ENCODE data around the gene PCDHGC5.

The PCDHGC5 gene

GRCh38 chr5:141513627-141514329 is 24.9 kb downstream of the PCDHGC5 start:
- no peak for DNase-seq

GRCh38 chr5:141514330-141515133 is 25.7 kb downstream of the PCDHGC5 start:
- no peak for DNase-seq

- no peak for DNase-seq
Measured at GRCh38 chr5:141515141-141515540, 26.3 kb downstream of the PCDHGC5 start.

- DNase-seq = no peak
Measured at GRCh38 chr5:141515946-141516671, 27.2 kb downstream of the PCDHGC5 start.

DNA sequence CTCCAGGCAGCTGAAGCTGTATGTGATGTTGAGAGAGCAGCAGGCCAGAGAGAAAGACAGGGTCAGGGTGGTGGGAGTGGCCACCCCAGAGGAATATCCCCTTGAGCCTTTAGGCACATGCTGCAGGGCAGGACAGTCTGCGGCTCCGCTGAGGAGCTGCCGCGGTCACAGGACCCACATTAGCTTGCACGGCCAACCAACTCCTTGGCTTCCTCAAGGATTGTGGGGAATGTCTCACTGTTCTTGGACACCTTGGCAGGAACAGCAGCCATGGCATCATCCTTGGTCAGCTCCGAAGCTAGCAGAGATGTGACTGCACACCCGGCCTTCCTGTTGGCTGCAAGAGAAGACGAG is 27.8 kb downstream of the PCDHGC5 start:
- DNase-seq = no peak

DNA sequence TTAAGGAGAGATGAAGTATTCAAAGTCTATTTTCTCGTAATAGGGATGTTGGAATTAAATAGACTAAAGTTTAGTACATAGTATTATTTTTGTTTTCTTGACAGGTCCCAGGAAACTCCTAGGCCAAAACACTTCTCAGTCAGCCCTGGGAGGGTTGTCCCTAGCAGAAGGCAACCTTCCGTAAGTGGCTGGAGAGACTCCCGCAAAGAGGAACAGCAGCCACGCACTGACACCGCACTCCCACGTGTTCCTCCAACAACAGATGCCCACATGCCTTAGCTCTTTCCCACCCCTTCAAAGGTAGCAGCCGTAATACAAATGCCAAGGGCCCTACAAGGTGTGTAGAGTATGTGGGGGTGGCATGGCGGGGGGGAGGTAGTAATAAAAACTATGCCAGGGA is 28.4 kb downstream of the PCDHGC5 start:
- DNase-seq = no peak

- no peak for DNase-seq
Measured at GRCh38 chr5:141517880-141518617, 29.2 kb downstream of the PCDHGC5 start.

DNA sequence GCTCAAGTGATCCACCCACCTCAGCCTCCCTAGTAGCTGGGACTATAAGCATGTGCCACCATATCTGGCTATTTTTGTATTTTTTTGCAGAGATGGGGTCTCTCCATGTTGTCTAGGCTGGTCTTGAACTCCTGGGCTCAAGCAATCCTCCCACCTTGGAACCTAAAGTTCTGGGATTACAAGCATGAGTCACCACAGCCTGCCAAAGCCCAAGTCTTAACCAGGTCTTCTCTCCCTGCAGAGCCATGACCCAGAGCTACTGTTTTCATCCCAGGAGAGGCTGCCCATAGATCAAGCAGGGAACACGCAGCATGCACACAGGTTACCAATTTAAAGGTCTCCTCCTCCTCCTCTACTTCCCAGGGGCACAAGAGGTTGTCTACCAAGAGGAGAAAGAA is 29.7 kb downstream of the PCDHGC5 start:
- no peak for DNase-seq

GRCh38 chr5:141519605-141520565 is 31.0 kb downstream of the PCDHGC5 start:
- DNase-seq = no peak

GRCh38 chr5:141521244-141521781 is 32.4 kb downstream of the PCDHGC5 start:
- no peak for DNase-seq

GRCh38 chr5:141522301-141522700 is 33.4 kb downstream of the PCDHGC5 start:
- DNase-seq = no peak

DNA sequence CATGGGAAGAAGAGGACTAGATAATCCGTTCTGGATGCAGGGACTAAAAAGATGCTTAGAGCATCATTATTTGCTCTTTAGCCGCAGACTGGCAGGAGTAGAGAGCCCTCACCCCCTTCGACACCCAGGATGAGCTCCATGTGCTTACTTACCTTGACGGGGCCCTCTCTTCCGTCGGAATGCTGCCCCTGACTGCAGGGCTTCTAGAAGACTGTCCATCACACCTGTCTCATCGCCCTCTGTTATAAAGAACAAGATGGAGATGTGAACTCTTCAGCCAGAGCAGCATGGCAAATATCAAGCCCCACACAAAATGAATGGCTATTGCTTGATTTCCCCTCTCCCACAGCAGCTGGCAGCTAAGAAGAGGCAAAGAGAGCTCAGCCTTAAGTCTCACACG is 35.1 kb downstream of the PCDHGC5 start:
- no peak for DNase-seq

DNA sequence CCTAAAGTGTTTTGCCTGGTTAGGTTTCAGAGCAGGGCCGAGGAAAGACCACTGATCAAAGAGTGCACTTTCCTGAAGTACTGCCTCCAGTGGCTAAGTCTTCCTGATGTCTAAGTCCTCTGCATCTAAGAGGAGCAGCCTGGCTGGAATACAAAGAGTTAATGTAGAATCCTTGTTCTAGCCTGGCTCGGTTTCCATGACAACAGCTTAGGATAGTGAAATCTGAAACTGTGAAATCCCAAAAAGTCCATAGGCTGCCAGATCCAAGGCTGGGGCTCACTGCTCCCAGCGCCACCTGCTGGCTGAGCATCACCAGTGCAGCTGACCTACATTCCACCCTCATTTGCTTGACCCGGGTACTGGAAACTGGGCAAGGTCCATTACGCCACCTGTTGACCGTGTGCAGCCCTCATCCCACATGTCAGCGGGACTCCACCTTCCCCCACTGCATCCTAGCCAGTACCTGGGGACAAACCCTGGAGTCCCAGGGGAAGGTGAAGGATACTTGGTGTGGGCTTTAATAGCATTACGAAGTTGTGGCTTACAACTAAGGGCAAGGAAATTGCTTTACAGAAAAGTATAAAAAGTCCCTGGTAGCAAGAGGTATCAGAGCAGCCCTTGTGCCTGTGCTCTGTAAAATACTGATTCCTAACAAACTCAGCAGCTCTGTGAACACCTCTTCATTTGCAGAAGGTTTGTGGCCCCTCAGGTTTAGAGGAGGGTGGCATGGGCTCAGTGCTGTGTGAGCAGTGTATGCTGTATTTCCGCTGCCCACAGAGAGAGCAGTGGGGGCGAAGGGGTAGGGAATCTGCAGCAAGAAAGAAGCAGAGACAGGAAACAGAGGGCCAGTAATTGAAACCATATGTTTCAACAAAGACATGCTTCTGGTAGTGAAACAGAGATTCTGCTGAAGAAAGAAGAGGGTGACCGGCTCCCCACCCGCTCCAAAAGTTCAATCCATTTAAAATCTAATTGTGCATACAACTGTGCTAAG is 36.0 kb downstream of the PCDHGC5 start:
- DNase-seq = peak; percentile 41

GRCh38 chr5:141525653-141526052 is 36.8 kb downstream of the PCDHGC5 start:
- no peak for DNase-seq

GRCh38 chr5:141527426-141527825 is 38.5 kb downstream of the PCDHGC5 start:
- DNase-seq = no peak

- DNase-seq = no peak
Measured at GRCh38 chr5:141528291-141528984, 39.6 kb downstream of the PCDHGC5 start.

DNA sequence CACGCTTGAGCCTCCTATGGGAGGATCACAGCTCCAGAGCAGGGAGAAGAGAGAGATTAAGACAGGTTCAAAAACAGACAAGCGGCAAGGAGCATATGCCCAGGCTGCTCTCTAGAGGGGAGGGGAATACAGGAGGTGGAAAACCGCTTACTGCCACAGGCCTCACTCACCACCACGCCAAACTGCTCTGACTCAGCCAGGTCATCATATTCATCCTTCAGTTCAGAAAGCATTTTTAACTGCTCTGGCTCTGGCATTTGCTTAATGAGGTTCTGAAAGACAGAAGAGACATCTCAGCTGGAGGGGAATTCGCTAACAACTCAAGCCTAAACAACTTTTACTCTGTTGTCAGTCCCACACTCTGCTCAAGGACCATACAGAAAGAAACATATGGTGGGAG is 40.1 kb downstream of the PCDHGC5 start:
- no peak for DNase-seq

- no peak for DNase-seq
Measured at GRCh38 chr5:141529873-141530272, 41.0 kb downstream of the PCDHGC5 start.

DNA sequence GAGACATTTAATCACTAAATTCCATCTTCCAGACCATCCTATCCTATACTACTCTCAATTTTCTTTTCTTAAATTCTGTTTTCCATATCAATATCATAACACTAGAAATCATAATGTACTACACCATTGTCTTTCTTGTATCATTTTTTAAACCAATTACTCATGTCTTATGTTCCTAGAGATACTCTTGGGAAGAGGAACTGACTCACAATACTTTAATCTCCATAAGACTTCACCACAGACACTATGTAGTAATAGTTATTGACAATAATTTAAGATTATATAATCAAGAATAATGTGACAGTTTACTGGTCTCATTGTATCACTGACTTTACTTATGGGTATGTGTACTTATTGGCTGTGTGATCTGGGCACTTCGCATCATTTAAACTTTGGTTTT is 43.8 kb downstream of the PCDHGC5 start:
- DNase-seq = no peak

GRCh38 chr5:141533897-141534296 is 45.0 kb downstream of the PCDHGC5 start:
- no peak for DNase-seq
